ENCODE data around the gene HIF1AN.

HIF1AN gene

DNA sequence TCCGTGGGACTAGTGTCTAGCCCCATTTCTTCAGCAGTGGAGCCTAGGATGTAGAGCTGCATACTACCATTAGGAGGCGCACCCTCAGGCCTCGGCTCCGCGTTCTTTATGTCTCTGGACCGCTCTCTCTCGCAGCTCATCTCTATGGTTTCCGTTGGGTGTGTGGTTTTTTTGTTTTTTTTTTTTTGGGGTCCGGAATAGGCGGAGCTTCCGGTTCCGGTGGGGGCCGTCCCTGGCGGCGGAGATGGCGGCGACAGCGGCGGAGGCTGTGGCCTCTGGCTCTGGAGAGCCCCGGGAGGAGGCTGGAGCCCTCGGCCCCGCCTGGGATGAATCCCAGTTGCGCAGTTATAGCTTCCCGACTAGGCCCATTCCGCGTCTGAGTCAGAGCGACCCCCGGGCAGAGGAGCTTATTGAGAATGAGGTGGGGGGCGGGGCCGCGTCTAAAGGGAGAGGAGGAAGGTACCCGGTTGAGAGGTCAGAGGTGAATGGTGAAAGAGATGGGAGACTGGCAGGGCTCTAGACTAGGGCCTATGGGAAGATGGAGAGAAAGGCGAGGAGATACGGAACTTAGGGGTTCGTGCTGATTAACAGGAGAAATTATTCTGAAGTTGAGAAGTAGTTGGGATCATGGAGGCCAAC lies at the start of gene HIF1AN:
HIF1AN (plus strand) TSS at position 229 of the 639 bp plus-strand sequence; CDS start at position 245, 16 bp downstream.
- peak; percentile 97 for FAIRE-seq

DNA sequence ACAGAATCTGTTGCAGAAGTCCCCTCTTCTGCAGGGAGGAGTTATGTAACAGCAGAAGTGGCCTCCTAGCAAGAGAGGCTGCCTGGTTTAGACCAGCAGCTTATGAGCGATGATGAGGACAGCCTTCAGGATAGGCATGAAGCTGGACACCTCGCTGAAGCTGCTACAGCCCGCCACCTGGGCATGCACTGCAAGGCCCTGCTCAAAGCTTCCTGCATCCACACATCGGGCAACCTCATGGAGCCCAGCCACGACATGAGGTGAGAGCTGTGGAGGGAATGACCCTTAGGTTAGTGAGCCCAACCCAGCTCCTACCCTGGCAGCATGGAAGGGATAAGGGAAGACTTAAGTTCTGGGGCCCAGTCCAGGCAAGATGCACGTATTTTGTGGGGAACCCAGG lies 48.2 kb upstream of the HIF1AN start:
- no peak for FAIRE-seq

DNA sequence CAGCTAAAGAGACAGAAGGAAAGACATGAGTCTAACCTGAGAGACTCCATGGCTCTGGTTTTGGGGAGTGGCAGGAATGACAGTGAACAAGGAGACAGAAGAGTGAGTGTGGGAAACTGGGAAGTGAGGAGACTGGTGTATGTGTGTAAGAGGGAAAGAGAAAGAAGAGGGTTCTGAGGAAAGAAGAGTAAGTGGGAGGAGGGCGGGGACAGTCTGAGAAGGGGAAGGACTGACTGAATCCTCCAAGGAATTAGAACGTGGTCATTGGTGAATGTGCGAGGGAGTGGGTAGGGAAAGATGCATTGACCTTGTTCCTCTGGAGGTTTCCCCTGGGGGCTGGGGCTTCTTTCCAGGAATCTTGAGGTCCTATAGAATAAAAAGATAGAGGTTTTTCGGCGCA lies 46.3 kb upstream of the HIF1AN start:
- no peak for FAIRE-seq

- no peak for FAIRE-seq
Observed at GRCh38 chr10:100490531-100490930, 45.2 kb upstream of the HIF1AN start.

- FAIRE-seq: no peak
Observed at GRCh38 chr10:100496567-100496966, 39.2 kb upstream of the HIF1AN start.

DNA sequence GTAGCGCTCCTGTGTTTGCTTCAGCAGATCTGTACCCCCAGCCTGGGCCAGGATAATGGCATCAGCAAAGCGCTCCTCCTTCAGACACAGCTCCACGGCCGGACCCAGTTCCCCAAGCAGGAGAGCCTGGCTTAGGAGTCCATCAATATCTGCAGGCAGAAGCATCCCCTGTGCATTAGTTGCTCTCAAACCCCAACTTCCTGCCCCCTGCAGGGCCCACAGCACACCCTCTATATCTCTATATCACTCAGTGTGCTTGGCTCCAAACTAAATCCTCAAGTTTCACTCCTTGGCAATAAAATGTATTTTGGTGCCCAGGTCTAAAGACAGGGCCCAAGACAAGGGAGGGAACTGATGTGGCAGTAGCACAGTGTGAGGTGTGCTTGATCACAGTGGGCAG lies 37.7 kb upstream of the HIF1AN start:
- FAIRE-seq: no peak

DNA sequence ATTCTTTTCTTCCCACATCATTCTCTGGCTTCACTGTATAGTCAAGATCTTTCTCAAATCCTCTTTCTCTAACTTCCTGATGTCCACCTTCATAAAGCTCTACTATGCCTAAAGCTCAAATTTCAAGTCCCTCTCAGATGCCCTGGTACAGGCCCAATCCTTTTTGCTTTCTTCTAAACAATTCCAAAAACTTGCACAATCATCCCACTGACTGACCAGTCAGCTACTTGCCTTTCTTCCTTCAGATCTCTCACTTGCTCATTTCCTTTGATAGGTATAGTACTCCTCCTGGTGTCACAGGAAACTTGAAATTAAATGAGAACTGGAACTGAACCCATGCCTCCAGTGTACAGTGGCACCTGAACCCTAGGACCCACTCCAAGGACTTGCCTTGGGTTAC lies 34.3 kb upstream of the HIF1AN start:
- no peak for FAIRE-seq

- FAIRE-seq: no peak
Observed at GRCh38 chr10:100502926-100503494, 32.7 kb upstream of the HIF1AN start.

DNA sequence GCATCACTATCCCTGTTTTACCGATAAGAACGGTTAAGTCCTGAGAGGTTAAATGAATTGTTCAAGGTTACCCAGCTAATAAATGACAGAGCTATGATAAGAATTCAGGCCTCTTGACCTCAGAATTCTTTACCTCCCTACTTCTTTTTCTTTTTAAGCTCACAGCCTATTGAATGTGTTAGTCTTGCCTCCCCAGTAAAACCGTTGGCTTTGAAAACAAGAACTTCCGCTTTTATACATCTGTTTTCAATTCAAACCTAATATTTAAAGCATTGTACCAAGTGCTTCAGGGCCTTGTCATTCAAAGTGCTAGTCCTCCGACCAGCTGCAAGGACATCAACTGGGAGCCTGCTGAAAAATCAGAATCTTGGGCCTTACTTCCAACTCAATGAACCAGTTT lies 31.6 kb upstream of the HIF1AN start:
- no peak for FAIRE-seq

DNA sequence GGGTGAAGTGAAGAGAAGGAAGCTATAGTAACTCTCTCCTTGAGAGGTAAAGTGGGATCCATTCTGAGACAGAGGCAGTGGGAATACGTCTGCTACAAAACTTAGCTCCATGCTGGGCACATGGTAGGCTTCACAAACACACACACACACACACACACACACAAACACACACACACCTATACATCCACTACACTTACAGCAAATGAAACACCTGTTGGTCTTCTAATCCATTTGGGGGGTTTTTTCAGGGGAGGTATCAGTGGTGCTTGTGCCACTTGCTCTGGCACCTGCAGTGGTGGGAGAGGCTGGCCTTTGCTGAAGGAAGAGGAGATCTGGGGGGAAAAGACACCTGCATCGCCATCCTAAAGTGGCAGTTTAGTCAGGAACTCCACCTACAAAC lies 30.6 kb upstream of the HIF1AN start:
- FAIRE-seq: no peak

- no peak for FAIRE-seq
Observed at GRCh38 chr10:100506596-100507356, 29.0 kb upstream of the HIF1AN start.

DNA sequence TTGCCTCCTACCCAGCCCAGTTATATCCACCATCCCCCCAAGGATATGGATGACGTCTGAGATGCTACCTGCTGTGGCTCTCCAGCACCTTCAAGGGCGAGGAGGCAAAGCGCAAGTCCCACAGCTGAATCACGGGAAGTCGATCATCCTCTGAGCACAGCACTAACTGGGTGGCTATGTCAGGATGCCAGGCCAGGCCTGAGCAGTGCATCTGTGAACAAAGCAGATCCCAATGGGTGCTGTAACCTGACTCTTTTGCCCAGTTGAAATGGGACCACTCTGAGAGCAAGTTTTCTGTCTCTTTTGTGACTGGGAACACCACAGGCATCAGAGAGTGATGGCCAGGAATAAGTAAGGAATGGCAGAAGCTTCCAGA lies 28.4 kb upstream of the HIF1AN start:
- no peak for FAIRE-seq

- FAIRE-seq: no peak
Observed at GRCh38 chr10:100508266-100508665, 27.5 kb upstream of the HIF1AN start.

DNA sequence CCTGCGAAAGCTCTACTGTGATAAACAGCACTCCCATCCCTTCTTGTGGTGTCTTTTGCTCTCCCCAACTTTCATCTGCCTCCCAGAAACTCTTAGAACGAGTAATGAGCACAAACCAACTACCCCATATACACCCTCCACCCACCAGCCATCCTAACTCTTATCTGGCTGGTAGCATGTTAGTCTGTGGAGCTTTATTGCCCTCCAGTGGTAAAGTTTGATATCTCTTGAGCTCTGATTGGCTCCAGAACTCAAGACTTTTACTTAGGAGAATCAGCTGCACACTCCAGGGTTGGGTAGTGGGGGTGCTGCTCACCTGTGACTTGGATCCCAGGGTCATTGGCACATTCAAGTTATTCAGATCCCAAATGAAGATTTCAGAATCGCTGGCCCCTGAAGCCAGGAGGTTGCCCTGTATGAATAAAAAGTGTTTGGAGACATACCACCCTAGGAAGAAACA lies 27.0 kb upstream of the HIF1AN start:
- FAIRE-seq: peak; percentile 81

GRCh38 chr10:100509241-100509840 lies 26.4 kb upstream of the HIF1AN start:
- FAIRE-seq: no peak

DNA sequence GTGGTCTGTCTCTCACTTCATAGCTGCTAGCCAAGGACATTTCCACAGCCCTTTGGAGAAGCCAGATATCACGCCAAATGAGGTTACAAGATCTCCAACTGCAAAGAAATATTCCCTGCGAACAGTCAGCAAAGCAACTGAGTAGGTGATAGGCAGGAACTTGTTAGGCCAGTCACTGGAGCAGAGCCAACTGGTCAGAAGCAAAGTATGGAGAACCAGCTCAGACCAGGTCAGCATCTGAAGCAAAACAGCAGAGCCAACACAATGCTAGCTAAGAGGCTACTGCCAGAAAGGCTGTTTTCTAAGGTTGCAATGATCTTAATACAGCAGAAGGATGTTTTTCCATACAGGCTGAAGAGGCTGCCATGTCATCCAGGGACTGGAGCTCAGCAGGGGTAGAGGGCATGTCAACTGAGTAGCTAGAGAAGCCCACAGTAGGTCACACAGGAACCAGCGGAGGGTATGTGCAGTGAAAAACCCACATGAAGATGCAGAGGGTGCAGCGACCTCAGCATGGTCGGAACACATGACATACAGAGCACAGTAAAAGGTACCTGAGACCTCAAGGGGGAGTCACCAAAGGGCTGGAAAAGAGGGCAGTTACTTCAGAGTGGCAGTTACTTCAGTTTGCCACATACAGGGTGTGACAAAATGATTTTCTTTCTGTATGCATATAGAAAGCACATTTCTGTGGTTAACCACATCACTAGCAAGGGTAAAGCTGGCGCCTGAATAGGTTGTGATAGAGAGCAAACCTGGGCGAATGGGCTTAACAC lies 25.0 kb upstream of the HIF1AN start:
- no peak for FAIRE-seq

- FAIRE-seq: no peak
Observed at GRCh38 chr10:100515612-100516011, 20.1 kb upstream of the HIF1AN start.

DNA sequence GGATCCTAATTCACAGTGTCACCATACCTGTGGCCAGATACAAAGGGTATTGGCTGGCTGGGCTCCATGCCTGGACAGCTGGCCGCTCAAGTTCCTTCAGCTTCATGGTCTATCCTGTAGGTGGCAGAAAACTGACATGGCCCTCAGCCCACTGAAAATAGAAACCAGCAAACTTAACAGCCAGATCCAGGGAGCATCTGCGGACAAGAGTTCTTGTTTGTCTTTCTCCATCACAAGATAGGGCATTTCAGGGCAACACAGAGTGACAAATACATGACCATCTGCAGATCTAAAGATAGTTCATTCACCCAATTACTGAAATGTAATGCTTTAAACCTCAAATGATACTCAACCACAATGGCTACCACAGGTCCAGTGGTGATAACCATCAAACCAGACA lies 18.9 kb upstream of the HIF1AN start:
- FAIRE-seq: no peak

- peak; percentile 90 for FAIRE-seq
Observed at GRCh38 chr10:100518761-100519241, 16.9 kb upstream of the HIF1AN start.

DNA sequence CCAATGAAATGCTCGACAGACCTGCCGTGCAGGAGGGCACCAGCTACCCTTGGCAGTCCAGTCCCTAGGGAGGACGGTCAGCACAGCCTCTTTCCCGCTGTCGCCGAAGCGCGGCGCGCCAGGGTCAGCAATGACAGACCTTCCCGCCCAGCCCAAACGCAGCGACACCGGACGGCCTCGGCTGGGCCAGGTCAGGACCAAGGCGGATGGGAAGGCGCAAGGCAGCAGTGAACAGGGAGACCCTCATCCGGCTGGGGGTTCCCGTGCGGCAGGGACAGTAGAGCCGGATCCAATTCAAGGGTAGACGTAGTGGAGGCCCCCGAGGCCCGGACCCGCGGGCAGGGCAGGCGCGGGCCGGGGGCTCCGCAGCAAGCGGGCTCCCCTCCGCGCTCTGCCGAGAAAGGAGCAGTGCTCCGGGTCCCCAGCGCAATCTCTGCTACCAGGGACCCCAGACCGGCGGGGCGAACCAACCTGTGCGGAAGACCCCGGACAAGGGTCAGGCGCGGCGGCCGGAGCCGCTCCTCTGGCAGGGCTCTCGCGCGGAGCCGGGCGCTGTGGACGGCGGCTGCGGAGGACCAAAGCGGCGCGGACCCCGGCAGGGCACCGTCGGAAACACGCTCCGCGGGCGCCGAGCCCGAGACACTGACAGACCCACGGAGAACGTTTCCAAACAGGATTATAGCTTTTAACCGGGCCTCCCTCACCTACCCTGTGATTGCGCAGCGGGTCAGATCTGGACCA lies 16.3 kb upstream of the HIF1AN start, which contains the start of gene SEC31B:
SEC31B (minus strand) TSS at position 551 of the 741 bp plus-strand sequence. CDS start 2,909 bp downstream, outside the sequence.
- no peak for FAIRE-seq

DNA sequence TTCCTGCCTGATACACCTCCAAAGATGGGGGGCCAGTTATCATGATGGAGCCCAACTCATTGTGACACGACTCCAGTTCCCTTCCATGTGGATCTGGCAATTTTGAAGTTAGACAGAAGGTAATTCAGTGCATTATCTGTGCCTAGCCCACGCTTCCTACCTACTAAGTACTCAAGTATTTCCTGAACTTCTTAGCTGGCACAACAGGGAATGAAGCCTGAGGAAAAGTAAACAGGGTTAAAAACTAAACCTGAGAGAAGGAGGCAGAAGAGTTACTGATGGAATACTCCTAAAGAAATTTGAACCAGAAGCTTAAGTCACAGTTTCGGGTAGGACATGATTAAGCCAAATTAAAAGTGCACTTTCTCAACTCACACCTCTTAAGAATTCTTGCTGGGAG lies 14.9 kb upstream of the HIF1AN start:
- no peak for FAIRE-seq

All from G401.6 (cell line).